K562 (cell line): ENCODE results near the gene NDUFB5. TPM values are rescaled to one million over a fixed set of nuclear protein-coding genes. Genes with fewer than 3 reads are reported as not detected.

ENCODE experiments used
- E2F5 ChIP-seq: sonication (generic); formaldehyde crosslinking; IDR thresholded peaks from 2 replicates; pipeline ENCODE4 v1.8.0; 2022; ENCODE audit warnings: mild to moderate bottlenecking, missing genetic modification reagents
- ETV5 ChIP-seq: sonication (generic); formaldehyde crosslinking; IDR thresholded peaks from 2 replicates; pipeline ENCODE4 v1.4.0; 2020; ENCODE audit warnings: low read depth, mild to moderate bottlenecking, missing genetic modification reagents
- FIP1L1 ChIP-seq: fragments of 200-400 bp; formaldehyde crosslinking; IDR thresholded peaks from 2 replicates; pipeline ENCODE4 v1.6.1; 2018; ENCODE audit warnings: mild to moderate bottlenecking, low read depth, low read length; ENCODE audit not compliant: poor library complexity, severe bottlenecking
- FOXA3 ChIP-seq, 2 experiments: fragments of 450-650 bp in 1 of 2; sonication (generic) in 1 of 2; formaldehyde crosslinking; IDR thresholded peaks in 1 of 2; conservative IDR thresholded peaks in 1 of 2; 2 replicates each; pipeline versions ENCODE4 v1.4.0 to v1.8.0; 2020 to 2022; ENCODE audit warnings: mild to moderate bottlenecking in 2 of 2, missing genetic modification reagents in 1 of 2
- NCOA2 ChIP-seq, 2 experiments: fragments of 450-650 bp; IDR thresholded peaks; 2 replicates each; pipeline ENCODE4 v1.6.1; 2018; ENCODE audit warnings: mild to moderate bottlenecking in 2 of 2, moderate library complexity in 1 of 2; ENCODE audit not compliant: partially characterized antibody in 2 of 2
- PCBP1 ChIP-seq: fragments of 200-400 bp; formaldehyde crosslinking; IDR thresholded peaks from 2 replicates; pipeline ENCODE4 v1.6.1; 2018; ENCODE audit warnings: mild to moderate bottlenecking, low read depth, low read length; ENCODE audit not compliant: poor library complexity, severe bottlenecking
- POLR2H ChIP-seq: IDR thresholded peaks from 2 replicates; pipeline ENCODE4 v1.6.1; 2016; ENCODE audit warnings: missing genetic modification characterization, low read depth, mild to moderate bottlenecking, control low read depth, missing compliant biosample characterization, moderate library complexity
- RBM22 ChIP-seq: fragments of 200-400 bp; formaldehyde crosslinking; IDR thresholded peaks from 2 replicates; pipeline ENCODE4 v1.6.1; 2018; ENCODE audit warnings: low read length, low read depth; ENCODE audit not compliant: poor library complexity, severe bottlenecking
- RBM25 ChIP-seq: fragments of 200-400 bp; formaldehyde crosslinking; IDR thresholded peaks from 2 replicates; pipeline ENCODE4 v1.6.1; 2018; ENCODE audit warnings: low read length, low read depth, moderate library complexity; ENCODE audit not compliant: severe bottlenecking
- SP1 ChIP-seq: sonication (generic); formaldehyde crosslinking; IDR thresholded peaks from 2 replicates; pipeline ENCODE4 v1.8.1; 2022; ENCODE audit warnings: mild to moderate bottlenecking, missing genetic modification reagents
- TBL1XR1 ChIP-seq, 2 experiments: IDR thresholded peaks; 2 replicates each; pipeline ENCODE4 v1.6.1; 2012; ENCODE audit warnings: improper control_type of control experiment in 2 of 2, low read length in 2 of 2, mild to moderate bottlenecking in 1 of 2
- TCF7 ChIP-seq: sonication (generic); IDR thresholded peaks from 2 replicates; pipeline ENCODE4 v1.6.1; 2016; ENCODE audit warnings: antibody characterized with exemption, borderline replicate concordance
- TCFL5 ChIP-seq: fragments of 250-450 bp; sonication (Bioruptor Pico); conservative IDR thresholded peaks from 2 replicates; pipeline ENCODE4 v1.6.1; 2021; ENCODE audit warnings: mild to moderate bottlenecking, moderate library complexity, matching md5 sums
- TEAD1 ChIP-seq, 2 experiments: fragments of 450-650 bp in 1 of 2; sonication (generic) in 1 of 2; formaldehyde crosslinking; IDR thresholded peaks; 2 replicates each; pipeline versions ENCODE4 v1.4.0 to v1.8.0; 2020 to 2022; ENCODE audit warnings: mild to moderate bottlenecking in 2 of 2, missing genetic modification reagents in 1 of 2
- XRCC5 ChIP-seq: fragments of 200-400 bp; formaldehyde crosslinking; IDR thresholded peaks from 2 replicates; pipeline ENCODE4 v1.6.1; 2017; ENCODE audit warnings: low read depth, mild to moderate bottlenecking, low read length
- ZBTB33 ChIP-seq: sonication (generic); formaldehyde crosslinking; IDR thresholded peaks from 2 replicates; pipeline ENCODE4 v1.8.1; 2023; ENCODE audit warnings: mild to moderate bottlenecking, missing genetic modification reagents
- ZNF212 ChIP-seq: fragments of 450-650 bp; formaldehyde crosslinking; IDR thresholded peaks from 2 replicates; pipeline ENCODE4 v1.4.0; 2020; ENCODE audit warnings: mild to moderate bottlenecking
- ZNF384 ChIP-seq: IDR thresholded peaks from 2 replicates; pipeline ENCODE4 v1.6.1; 2012; ENCODE audit warnings: low read depth, low read length, improper control_type of control experiment
- ZNF584 ChIP-seq: fragments of 200-800 bp; sonication (Bioruptor generic); IDR thresholded peaks from 2 replicates; pipeline ENCODE4 v1.6.1; 2016; ENCODE audit warnings: low read depth, mild to moderate bottlenecking, missing genetic modification characterization, missing compliant biosample characterization
- polyA plus RNA-seq, 8 experiments: library from polyadenylated mRNA; depleted of rRNA in 4 of 8; stranded (reverse) in 5 of 8; unstranded in 3 of 8; fragments of >200 nt; fragmentation: Nextera tagmentation in 2 of 8; fragmentation: Illumina TruSeq in 1 of 8; extraction: Ambion mirVana in 2 of 8; extraction: Trizol in 1 of 8; gene quantifications; 2 replicates each; pipeline versions ENCODE4 v1.2.1 to v1.2.3, GENCODE V29; 2011 to 2014; ENCODE audit warnings: inconsistent platforms in 1 of 8, missing spikeins in 1 of 8
- total RNA-seq, 7 experiments: library from RNA; depleted of rRNA in 6 of 7; stranded (reverse); fragments of >200 nt in 6 of 7; fragmentation: Illumina TruSeq in 2 of 7; extraction: Trizol in 2 of 7; gene quantifications; 2 replicates each; pipeline versions ENCODE4 v1.2.1 to v1.2.3, GENCODE V29; 2011 to 2021; ENCODE audit warnings: low replicate concordance in 1 of 7
- TF ChIP-seq, protein P1 (sequence below): fragments of 250-450 bp; sonication (Bioruptor Pico); IDR thresholded peaks from 2 replicates; pipeline ENCODE4 v1.8.0; 2021; ENCODE audit warnings: borderline replicate concordance, mild to moderate bottlenecking, moderate library complexity; ENCODE audit not compliant: poor library complexity, severe bottlenecking
- TF ChIP-seq, protein P2 (sequence below): IDR thresholded peaks from 2 replicates; pipeline ENCODE4 v1.6.1; 2012; ENCODE audit warnings: low read depth, low read length, improper control_type of control experiment, borderline replicate concordance

NDUFB5 gene
- total and polyA plus RNA-seq, 9 of the 15 experiments (the other 6 are each of a cell fraction or from before 2014, with no cell fraction given) = 128 to 466 (median 176) TPM

GRCh38 chr3:179604321-179605078, at the start of gene NDUFB5, which contains the start of gene MRPL47 (continued):
- TF ChIP-seq, protein P1, sequence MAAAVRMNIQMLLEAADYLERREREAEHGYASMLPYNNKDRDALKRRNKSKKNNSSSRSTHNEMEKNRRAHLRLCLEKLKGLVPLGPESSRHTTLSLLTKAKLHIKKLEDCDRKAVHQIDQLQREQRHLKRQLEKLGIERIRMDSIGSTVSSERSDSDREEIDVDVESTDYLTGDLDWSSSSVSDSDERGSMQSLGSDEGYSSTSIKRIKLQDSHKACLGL (CRISPR knock-in tag) = no peak
- TF ChIP-seq RBM22 (no peak), RBM25 (no peak), TBL1XR1 (IDR thresholded peaks at IDR 0.05; ENCODE audit: low read length in 2 of 2) (peak in 1 of 2 experiments; percentile 53; a peak in 1 of 4 replicates), FIP1L1 (no peak), NCOA2 (IDR thresholded peaks at IDR 0.05; ENCODE audit: partially characterized antibody in 2 of 2) (no peak), ZNF212 (CRISPR knock-in tag) (no peak), XRCC5 (no peak), ZBTB33 (CRISPR knock-in tag) (peak; percentile 28; the same call in 1 of the 2 replicates), ZNF384 (no peak), ETV5 (CRISPR knock-in tag) (peak; percentile 55; the same call in 1 of the 2 replicates), ZNF584 (CRISPR knock-in tag) (no peak), TCF7 (no peak), PCBP1 (no peak), TEAD1 (CRISPR knock-in tag; IDR thresholded peaks at IDR 0.05) (peak in 1 of 2 experiments; percentile 84; a peak in 1 of 4 replicates), TCFL5 (CRISPR knock-in tag) (no peak), SP1 (CRISPR knock-in tag) (peak; percentile 86; the same call in 1 of the 2 replicates), FOXA3 (CRISPR knock-in tag; conservative IDR thresholded peaks at IDR 0.05 in 1 of 2, IDR thresholded peaks at IDR 0.05 in 1 of 2) (peak in 1 of 2 experiments; percentile 46; a peak in 1 of 4 replicates), POLR2H (tag) (peak; percentile 86), E2F5 (CRISPR knock-in tag) (peak; percentile 12; the same call in 1 of the 2 replicates)
- TF ChIP-seq, protein P2, sequence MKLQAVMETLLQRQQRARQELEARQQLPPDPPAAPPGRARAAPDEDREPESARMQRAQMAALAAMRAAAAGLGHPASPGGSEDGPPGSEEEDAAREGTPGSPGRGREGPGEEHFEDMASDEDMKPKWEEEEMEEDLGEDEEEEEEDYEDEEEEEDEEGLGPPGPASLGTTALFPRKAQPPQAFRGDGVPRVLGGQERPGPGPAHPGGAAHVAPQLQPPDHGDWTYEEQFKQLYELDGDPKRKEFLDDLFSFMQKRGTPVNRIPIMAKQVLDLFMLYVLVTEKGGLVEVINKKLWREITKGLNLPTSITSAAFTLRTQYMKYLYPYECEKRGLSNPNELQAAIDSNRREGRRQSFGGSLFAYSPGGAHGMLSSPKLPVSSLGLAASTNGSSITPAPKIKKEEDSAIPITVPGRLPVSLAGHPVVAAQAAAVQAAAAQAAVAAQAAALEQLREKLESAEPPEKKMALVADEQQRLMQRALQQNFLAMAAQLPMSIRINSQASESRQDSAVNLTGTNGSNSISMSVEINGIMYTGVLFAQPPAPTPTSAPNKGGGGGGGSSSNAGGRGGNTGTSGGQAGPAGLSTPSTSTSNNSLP = no peak
